Measurements from ENCODE around the gene EFHD2.

DNA sequence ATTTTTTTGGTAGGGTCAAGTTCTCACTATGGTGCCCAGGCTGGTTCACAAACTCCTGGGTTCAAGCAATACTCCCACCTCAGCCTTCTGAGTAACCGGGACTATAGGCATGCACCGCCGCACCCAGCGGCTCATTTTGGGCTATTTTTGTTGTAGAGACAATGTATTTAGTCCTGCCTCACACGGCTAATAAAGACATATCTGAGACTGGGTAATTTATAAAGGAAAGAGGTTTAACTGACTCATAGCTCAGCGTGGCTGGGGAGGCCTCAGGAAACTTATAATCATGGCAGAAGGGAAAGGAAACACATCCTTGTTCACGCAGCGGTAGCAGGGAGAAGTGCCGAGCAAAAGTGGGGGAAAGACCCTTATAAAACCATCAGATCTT lies 51.0 kb downstream of the EFHD2 start:
- TF ChIP-seq, protein P1, sequence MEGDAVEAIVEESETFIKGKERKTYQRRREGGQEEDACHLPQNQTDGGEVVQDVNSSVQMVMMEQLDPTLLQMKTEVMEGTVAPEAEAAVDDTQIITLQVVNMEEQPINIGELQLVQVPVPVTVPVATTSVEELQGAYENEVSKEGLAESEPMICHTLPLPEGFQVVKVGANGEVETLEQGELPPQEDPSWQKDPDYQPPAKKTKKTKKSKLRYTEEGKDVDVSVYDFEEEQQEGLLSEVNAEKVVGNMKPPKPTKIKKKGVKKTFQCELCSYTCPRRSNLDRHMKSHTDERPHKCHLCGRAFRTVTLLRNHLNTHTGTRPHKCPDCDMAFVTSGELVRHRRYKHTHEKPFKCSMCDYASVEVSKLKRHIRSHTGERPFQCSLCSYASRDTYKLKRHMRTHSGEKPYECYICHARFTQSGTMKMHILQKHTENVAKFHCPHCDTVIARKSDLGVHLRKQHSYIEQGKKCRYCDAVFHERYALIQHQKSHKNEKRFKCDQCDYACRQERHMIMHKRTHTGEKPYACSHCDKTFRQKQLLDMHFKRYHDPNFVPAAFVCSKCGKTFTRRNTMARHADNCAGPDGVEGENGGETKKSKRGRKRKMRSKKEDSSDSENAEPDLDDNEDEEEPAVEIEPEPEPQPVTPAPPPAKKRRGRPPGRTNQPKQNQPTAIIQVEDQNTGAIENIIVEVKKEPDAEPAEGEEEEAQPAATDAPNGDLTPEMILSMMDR (conservative IDR thresholded peaks at IDR 0.05; ENCODE audit: low read depth, low read length): no peak
- TF ChIP-seq EZH2phosphoT487 (IDR thresholded peaks at IDR 0.05; ENCODE audit: borderline replicate concordance, low read length) (no peak), EZH2 (IDR thresholded peaks at IDR 0.05; ENCODE audit: low read length, unreplicated experiment) (no peak)
